DMS53 treated with DMSO at 0.1 percent for 48 hours (cell line): ENCODE data around the gene TREM2.

Source experiments
- DNase-seq: peaks from one replicate; lab custom pipeline; 2025; ENCODE audit not compliant: unreplicated experiment; lab: John Stamatoyannopoulos, UW

The TREM2 gene

GRCh38 chr6:41184761-41185160, 21.8 kb upstream of the TREM2 start:
- DNase-seq, result no peak

- DNase-seq, result peak; percentile 79
These were observed 19.4 kb upstream of the TREM2 start for GRCh38 chr6:41182069-41183034.

- no peak for DNase-seq
These were observed 18.6 kb upstream of the TREM2 start for GRCh38 chr6:41181566-41181965.

- DNase-seq, result no peak
These were observed 16.2 kb upstream of the TREM2 start for GRCh38 chr6:41179163-41179562.

GRCh38 chr6:41177695-41178094, 14.8 kb upstream of the TREM2 start:
- no peak for DNase-seq

GRCh38 chr6:41177287-41177686, 14.4 kb upstream of the TREM2 start:
- DNase-seq, result no peak

GRCh38 chr6:41176189-41176588, 13.3 kb upstream of the TREM2 start:
- no peak for DNase-seq

GRCh38 chr6:41175084-41175483, 12.2 kb upstream of the TREM2 start:
- DNase-seq, result no peak

GRCh38 chr6:41174610-41175009, 11.7 kb upstream of the TREM2 start:
- DNase-seq, result no peak

- no peak for DNase-seq
These were observed 9.0 kb upstream of the TREM2 start for GRCh38 chr6:41171908-41172307.

- DNase-seq, result no peak
These were observed 7.7 kb upstream of the TREM2 start for GRCh38 chr6:41170547-41171160.

- DNase-seq, result no peak
These were observed 4.5 kb upstream of the TREM2 start for GRCh38 chr6:41167173-41167963.

- DNase-seq, result no peak
These were observed 1.7 kb upstream of the TREM2 start for GRCh38 chr6:41164551-41165120.

- DNase-seq, result no peak
These were observed 452 bp upstream of the TREM2 start for GRCh38 chr6:41163419-41163717.

GRCh38 chr6:41161851-41162552, 914 bp downstream of the TREM2 start:
- DNase-seq, result no peak

GRCh38 chr6:41161380-41161779, 1.5 kb downstream of the TREM2 start:
- DNase-seq, result no peak

- no peak for DNase-seq
These were observed 2.0 kb downstream of the TREM2 start for GRCh38 chr6:41160933-41161332.

GRCh38 chr6:41159415-41160082, 3.4 kb downstream of the TREM2 start:
- peak; percentile 38 for DNase-seq

- no peak for DNase-seq
These were observed 5.6 kb downstream of the TREM2 start for GRCh38 chr6:41157323-41157722.

- DNase-seq, result no peak
These were observed 6.1 kb downstream of the TREM2 start for GRCh38 chr6:41156771-41157170.
